ENCODE data around the gene TOP1. TPM values are rescaled to one million over a fixed set of nuclear protein-coding genes. Genes with fewer than 3 reads are reported as not detected.

The TOP1 gene
- total RNA-seq, 1 donor from 2014 or later: 102 TPM

DNA sequence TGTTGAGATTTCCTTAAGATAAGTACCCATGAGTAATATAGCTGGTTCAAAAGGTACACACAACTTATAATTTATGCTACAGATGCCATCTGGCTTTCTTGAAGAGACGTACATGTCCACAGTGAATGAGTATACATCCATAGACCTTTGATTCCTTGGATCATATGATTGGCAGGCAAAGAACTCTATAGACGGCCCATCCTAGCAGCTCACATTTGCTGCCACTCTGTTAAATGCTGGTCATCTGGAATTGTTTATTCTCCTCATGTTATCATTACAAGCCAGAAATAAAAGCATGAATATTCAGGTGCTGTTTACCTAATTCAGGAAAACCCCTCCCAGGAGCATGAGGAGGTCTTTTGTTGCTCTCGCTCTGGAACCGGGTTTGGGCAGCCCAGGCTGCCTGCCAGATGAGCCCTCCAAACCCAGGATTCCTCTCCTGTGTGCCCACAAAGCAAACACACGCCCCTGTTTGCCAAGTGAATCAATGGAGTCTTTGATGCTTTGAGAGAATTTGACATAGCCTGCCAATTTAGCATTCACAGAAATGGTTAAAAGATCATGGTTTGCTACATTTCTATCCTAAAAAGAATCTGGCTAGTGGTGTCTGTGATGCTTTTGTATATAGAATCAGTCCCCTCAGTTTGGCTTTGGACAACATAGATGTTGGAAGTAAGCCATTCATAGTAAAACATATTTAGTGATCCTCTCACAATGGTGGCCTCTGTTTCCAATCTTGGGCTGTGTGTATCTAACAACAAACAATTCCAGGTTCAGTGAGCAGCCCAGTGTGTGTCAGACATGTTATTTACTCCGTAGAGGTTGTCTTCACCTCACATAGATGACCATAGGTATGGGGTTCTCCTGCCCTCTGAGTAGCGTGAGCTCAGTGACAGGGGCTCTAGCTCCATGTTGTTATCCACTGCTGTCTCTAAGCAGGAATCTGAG is 91.3 kb downstream of the TOP1 start:
- H3K4me3 Mint-ChIP-seq: no peak overlapping the region
- no peak for TF ChIP-seq CTCF (conservative IDR thresholded peaks at IDR 0.05)
- H3K27ac Mint-ChIP-seq (ENCODE audit: unreplicated experiment): peak overlapping the region; percentile 51
- no peaks in the 10 kb centered on the region for H3K9me3 Mint-ChIP-seq
- H3K4me1 Mint-ChIP-seq: no peaks in the 10 kb centered on the region
- peaks cover 38% of the 10 kb centered on the region for H3K36me3 Mint-ChIP-seq (ENCODE audit: low read depth)
- no peaks in the 10 kb centered on the region for H3K27me3 Mint-ChIP-seq (ENCODE audit: low read depth)
- no peak for DNase-seq (ENCODE audit: low read depth, low spot score)

GRCh38 chr20:41121399-41121798 is 92.8 kb downstream of the TOP1 start:
- DNase-seq (ENCODE audit: low read depth, low spot score): no peak
- no peak overlapping the region for H3K27ac Mint-ChIP-seq (ENCODE audit: unreplicated experiment)
- H3K27me3 Mint-ChIP-seq (ENCODE audit: low read depth): no peaks in the 10 kb centered on the region
- no peak for TF ChIP-seq CTCF (conservative IDR thresholded peaks at IDR 0.05)
- H3K36me3 Mint-ChIP-seq (ENCODE audit: low read depth): peaks cover 39% of the 10 kb centered on the region
- H3K9me3 Mint-ChIP-seq: no peaks in the 10 kb centered on the region
- no peak overlapping the region for H3K4me3 Mint-ChIP-seq
- H3K4me1 Mint-ChIP-seq: no peaks in the 10 kb centered on the region

GRCh38 chr20:41123631-41124030 is 95.0 kb downstream of the TOP1 start:
- H3K27me3 Mint-ChIP-seq (ENCODE audit: low read depth): no peaks in the 10 kb centered on the region
- H3K27ac Mint-ChIP-seq (ENCODE audit: unreplicated experiment): no peak overlapping the region
- no peak for TF ChIP-seq CTCF (conservative IDR thresholded peaks at IDR 0.05)
- peaks cover 44% of the 10 kb centered on the region for H3K36me3 Mint-ChIP-seq (ENCODE audit: low read depth)
- H3K4me1 Mint-ChIP-seq: no peaks in the 10 kb centered on the region
- no peak for DNase-seq (ENCODE audit: low read depth, low spot score)
- no peak overlapping the region for H3K4me3 Mint-ChIP-seq
- no peaks in the 10 kb centered on the region for H3K9me3 Mint-ChIP-seq

- Mint-ChIP-seq H3K27ac (ENCODE audit: unreplicated experiment) (no peak overlapping the region), H3K36me3 (ENCODE audit: low read depth) (peaks cover 46% of the 10 kb centered on the region), H3K4me1 (no peaks in the 10 kb centered on the region), H3K4me3 (no peak overlapping the region), H3K27me3 (ENCODE audit: low read depth) (no peaks in the 10 kb centered on the region), H3K9me3 (no peaks in the 10 kb centered on the region)
- no peak for TF ChIP-seq CTCF (conservative IDR thresholded peaks at IDR 0.05)
- no peak for DNase-seq (ENCODE audit: low read depth, low spot score)
These were observed 96.0 kb downstream of the TOP1 start for GRCh38 chr20:41124451-41125094.

- Mint-ChIP-seq H3K27ac (ENCODE audit: unreplicated experiment) (no peak overlapping the region), H3K27me3 (ENCODE audit: low read depth) (no peaks in the 10 kb centered on the region)
These were observed 97.2 kb downstream of the TOP1 start for GRCh38 chr20:41125530-41126457.

More at GRCh38 chr20:41125530-41126457, 97.2 kb downstream of the TOP1 start:
- Mint-ChIP-seq H3K36me3 (ENCODE audit: low read depth) (peaks cover 45% of the 10 kb centered on the region), H3K9me3 (no peaks in the 10 kb centered on the region), H3K4me3 (peak overlapping the region; percentile 4), H3K4me1 (no peaks in the 10 kb centered on the region)
- TF ChIP-seq CTCF (conservative IDR thresholded peaks at IDR 0.05): no peak
- DNase-seq (ENCODE audit: low read depth, low spot score): no peak

Measured in neural crest cell (in vitro differentiated cells).